Thyroid gland (tissue), 4 donors: Measurements from ENCODE around the gene SPARC. TPM values are rescaled to one million over a fixed set of nuclear protein-coding genes. Genes with fewer than 3 reads are reported as not detected.

Source experiments
- DNase-seq, 2 donors: peaks; one replicate each; pipeline ENCODE4 v3.0.0-alpha.2; 2019
- H3K27ac ChIP-seq, 3 donors: fragments of 200-600 bp; sonication (generic); 1 replicate in 2 of 3; 2 replicates in 1 of 3; pipeline ENCODE4 v1.5.1; 2016 to 2019; ENCODE audit warnings: mild to moderate bottlenecking in 1 of 3, moderate library complexity in 1 of 3
- H3K27me3 ChIP-seq: fragments of 200-600 bp; sonication (generic); one replicate; pipeline ENCODE4 v1.5.1; 2019
- H3K36me3 ChIP-seq, 2 donors: fragments of 200-600 bp; sonication (generic); one replicate each; pipeline ENCODE4 v1.5.1; 2016 to 2019
- H3K4me1 ChIP-seq, 2 donors: fragments of 200-600 bp; sonication (generic); one replicate each; pipeline ENCODE4 v1.5.1; 2017 to 2019
- H3K4me3 ChIP-seq, 3 donors: fragments of 200-600 bp; sonication (generic); replicated peaks in 1 of 3; 1 replicate in 2 of 3; 2 replicates in 1 of 3; pipeline ENCODE4 v1.5.1; 2016; ENCODE audit warnings: mild to moderate bottlenecking in 1 of 3
- H3K9me3 ChIP-seq: fragments of 200-600 bp; sonication (generic); one replicate; pipeline ENCODE4 v1.5.1; 2017
- CTCF ChIP-seq, 6 experiments: fragments of 200-600 bp in 3 of 6; fragments of 450-650 bp in 3 of 6; sonication (generic) in 3 of 6; IDR thresholded peaks; one replicate each; pipeline ENCODE4 v1.5.1; 2016 to 2019; ENCODE audit warnings: antibody characterized with exemption in 6 of 6, mild to moderate bottlenecking in 2 of 6, inconsistent platforms in 1 of 6, moderate library complexity in 1 of 6
- POLR2A ChIP-seq, 2 donors: fragments of 450-650 bp; IDR thresholded peaks; one replicate each; pipeline ENCODE4 v1.6.1; 2017; ENCODE audit warnings: antibody characterized with exemption in 2 of 2, mild to moderate bottlenecking in 2 of 2, moderate library complexity in 1 of 2
- WGBS, 2 donors: methylation state at CpG; one replicate each; pipeline ENCODE4 v1.1.5; 2017; 5-methylcytosine and 5-hydroxymethylcytosine counted together
- intact Hi-C: fragments of 100-400 bp; cut with DNase I; formaldehyde crosslinking; loops from one replicate; pipeline ENCODE4 v1.15.1; 2023
- total RNA-seq, 4 donors: library from RNA; depleted of rRNA; stranded (reverse); fragments of >200 nt; gene quantifications; one replicate each; pipeline ENCODE4 v1.2.3, GENCODE V29; 2016

SPARC gene
- total RNA-seq, 4 donors from 2014 or later = 302 to 327 (median 309) TPM

GRCh38 chr5:151679421-151680155 is 7.1 kb downstream of the SPARC start:
- H3K27ac ChIP-seq = peak overlapping the region in 2 of 3 donors; percentile 78 to 83
- peaks cover 4 to 5% of the 10 kb centered on the region in 2 donors for H3K36me3 ChIP-seq
- peaks cover 26 to 87% of the 10 kb centered on the region in 2 donors for H3K4me1 ChIP-seq
- no peak for TF ChIP-seq CTCF (IDR thresholded peaks at IDR 0.05)
- no peak for TF ChIP-seq POLR2A (IDR thresholded peaks at IDR 0.05)
- no peaks in the 10 kb centered on the region for H3K9me3 ChIP-seq
- H3K27me3 ChIP-seq = no peaks in the 10 kb centered on the region
- intact Hi-C loops = no loop called here
- no peak for DNase-seq
- 65 to 75% methylated on average over 8 of the region's 8 CpGs for whole genome bisulfite sequencing, 2 donors
- H3K4me3 ChIP-seq = no peak overlapping the region

- Histone ChIP-seq H3K4me1 (peaks cover 22 to 89% of the 10 kb centered on the region in 2 donors), H3K27me3 (no peaks in the 10 kb centered on the region), H3K9me3 (no peaks in the 10 kb centered on the region), H3K27ac (peak overlapping the region; percentile 55 to 83 (median 78)), H3K36me3 (peaks cover 10 to 11% of the 10 kb centered on the region in 2 donors), H3K4me3 (no peak overlapping the region)
- no peak for DNase-seq
- intact Hi-C loops = no loop called here
- WGBS, 2 donors = 53 to 68% methylated on average over 5 of the region's 5 CpGs
- TF ChIP-seq CTCF (IDR thresholded peaks at IDR 0.05) (no peak), POLR2A (IDR thresholded peaks at IDR 0.05) (no peak)
Measured at GRCh38 chr5:151678713-151679112, 8.0 kb downstream of the SPARC start.

- Histone ChIP-seq H3K36me3 (peaks cover 17 to 18% of the 10 kb centered on the region in 2 donors), H3K4me3 (no peak overlapping the region), H3K27me3 (no peaks in the 10 kb centered on the region), H3K4me1 (peaks cover 18 to 89% of the 10 kb centered on the region in 2 donors), H3K27ac (peak overlapping the region; percentile 55 to 83 (median 78)), H3K9me3 (no peaks in the 10 kb centered on the region)
- DNase-seq = no peak
- WGBS, 2 donors = 36 to 49% methylated on average over 6 of the region's 6 CpGs
- no peak for TF ChIP-seq POLR2A (IDR thresholded peaks at IDR 0.05)
- TF ChIP-seq CTCF (IDR thresholded peaks at IDR 0.05) = no peak
- intact Hi-C loops = no loop called here
Measured at GRCh38 chr5:151677776-151678545, 8.8 kb downstream of the SPARC start.

- Histone ChIP-seq H3K9me3 (no peaks in the 10 kb centered on the region), H3K36me3 (peaks cover 25% of the 10 kb centered on the region in 2 donors), H3K4me1 (peaks cover 21 to 91% of the 10 kb centered on the region in 2 donors), H3K27ac (peak overlapping the region; percentile 55 to 83 (median 78)), H3K27me3 (no peaks in the 10 kb centered on the region), H3K4me3 (no peak overlapping the region)
- 71 to 72% methylated on average over 2 of the region's 2 CpGs for WGBS, 2 donors
- TF ChIP-seq POLR2A (IDR thresholded peaks at IDR 0.05) = no peak
- no peak for TF ChIP-seq CTCF (IDR thresholded peaks at IDR 0.05)
- DNase-seq = no peak
- intact Hi-C loops = no loop called here
Measured at GRCh38 chr5:151676719-151677118, 10.0 kb downstream of the SPARC start.

- H3K27me3 ChIP-seq = no peaks in the 10 kb centered on the region
- DNase-seq = no peak
- H3K4me3 ChIP-seq = no peak overlapping the region
- peaks cover 25 to 26% of the 10 kb centered on the region in 2 donors for H3K36me3 ChIP-seq
- H3K9me3 ChIP-seq = no peaks in the 10 kb centered on the region
- H3K4me1 ChIP-seq = peaks cover 21 to 91% of the 10 kb centered on the region in 2 donors
- intact Hi-C loops = no loop called here
- TF ChIP-seq POLR2A (IDR thresholded peaks at IDR 0.05) (no peak), CTCF (IDR thresholded peaks at IDR 0.05) (no peak)
- H3K27ac ChIP-seq = peak overlapping the region; percentile 55 to 83 (median 83)
Measured at GRCh38 chr5:151676314-151676712, 10.4 kb downstream of the SPARC start.
